IMR-90 (cell line): ENCODE data around the gene SAMD10.

ENCODE experiments used
- CEBPB ChIP-seq: IDR thresholded peaks from 2 replicates; pipeline ENCODE4 v1.6.1; 2012; ENCODE audit warnings: low read depth, low read length, improper control_type of control experiment
- FOS ChIP-seq: fragments of 150-350 bp; IDR thresholded peaks from 2 replicates; pipeline ENCODE4 v1.6.1; 2016; ENCODE audit warnings: low read depth, low read length
- MAZ ChIP-seq: IDR thresholded peaks from 2 replicates; pipeline ENCODE4 v1.6.1; 2012; ENCODE audit warnings: low read depth, mild to moderate bottlenecking, low read length, improper control_type of control experiment, moderate library complexity, borderline replicate concordance
- MXI1 ChIP-seq: IDR thresholded peaks from 2 replicates; pipeline ENCODE4 v1.6.1; 2012; ENCODE audit warnings: low read depth, mild to moderate bottlenecking, low read length, moderate library complexity, borderline replicate concordance
- NFE2L2 ChIP-seq: fragments of 150-350 bp; IDR thresholded peaks from 2 replicates; pipeline ENCODE4 v1.6.1; 2016; ENCODE audit warnings: low read depth, mild to moderate bottlenecking, low read length
- POLR2A ChIP-seq: IDR thresholded peaks from 2 replicates; pipeline ENCODE4 v1.6.1; 2012; ENCODE audit warnings: mild to moderate bottlenecking, low read depth, low read length
- RAD21 ChIP-seq: IDR thresholded peaks from 2 replicates; pipeline ENCODE4 v1.6.1; 2012; ENCODE audit warnings: low read length, improper control_type of control experiment
- RFX5 ChIP-seq: IDR thresholded peaks from 2 replicates; pipeline ENCODE4 v1.8.0; 2012; ENCODE audit warnings: low read depth, mild to moderate bottlenecking, low read length, moderate library complexity
- TF ChIP-seq, protein P1 (sequence below): conservative IDR thresholded peaks from 2 replicates; pipeline ENCODE4 v1.5.1; 2012; ENCODE audit warnings: mild to moderate bottlenecking, low read depth, low read length, improper control_type of control experiment
- TF ChIP-seq, protein P2 (sequence below): fragments of 150-350 bp; IDR thresholded peaks from 2 replicates; pipeline ENCODE4 v1.6.1; 2017; ENCODE audit warnings: mild to moderate bottlenecking, antibody characterized with exemption, low read length, low read depth

DNA sequence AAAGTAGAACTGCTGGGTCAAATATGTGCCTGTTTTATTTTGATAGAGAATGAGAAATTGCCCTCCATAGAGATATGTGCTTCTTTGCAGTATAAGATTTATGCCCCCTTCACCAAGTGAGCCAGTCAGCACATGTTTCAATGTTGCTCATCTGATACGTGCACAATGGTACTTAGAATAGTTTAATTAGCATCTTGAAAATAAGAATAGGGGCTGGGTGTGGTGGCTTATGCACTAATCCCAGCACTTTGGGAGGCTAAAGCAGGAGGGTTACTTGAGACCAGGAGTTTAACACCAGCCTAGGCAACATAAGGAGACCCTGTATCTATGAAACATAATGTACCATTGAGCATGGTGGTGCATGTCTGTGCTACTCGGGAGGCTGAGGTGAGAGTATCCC is 36.2 kb upstream of the SAMD10 start:
- TF ChIP-seq, protein P1, sequence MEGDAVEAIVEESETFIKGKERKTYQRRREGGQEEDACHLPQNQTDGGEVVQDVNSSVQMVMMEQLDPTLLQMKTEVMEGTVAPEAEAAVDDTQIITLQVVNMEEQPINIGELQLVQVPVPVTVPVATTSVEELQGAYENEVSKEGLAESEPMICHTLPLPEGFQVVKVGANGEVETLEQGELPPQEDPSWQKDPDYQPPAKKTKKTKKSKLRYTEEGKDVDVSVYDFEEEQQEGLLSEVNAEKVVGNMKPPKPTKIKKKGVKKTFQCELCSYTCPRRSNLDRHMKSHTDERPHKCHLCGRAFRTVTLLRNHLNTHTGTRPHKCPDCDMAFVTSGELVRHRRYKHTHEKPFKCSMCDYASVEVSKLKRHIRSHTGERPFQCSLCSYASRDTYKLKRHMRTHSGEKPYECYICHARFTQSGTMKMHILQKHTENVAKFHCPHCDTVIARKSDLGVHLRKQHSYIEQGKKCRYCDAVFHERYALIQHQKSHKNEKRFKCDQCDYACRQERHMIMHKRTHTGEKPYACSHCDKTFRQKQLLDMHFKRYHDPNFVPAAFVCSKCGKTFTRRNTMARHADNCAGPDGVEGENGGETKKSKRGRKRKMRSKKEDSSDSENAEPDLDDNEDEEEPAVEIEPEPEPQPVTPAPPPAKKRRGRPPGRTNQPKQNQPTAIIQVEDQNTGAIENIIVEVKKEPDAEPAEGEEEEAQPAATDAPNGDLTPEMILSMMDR: no peak
- TF ChIP-seq RFX5 (no peak), RAD21 (no peak), POLR2A (no peak), CEBPB (no peak), MAZ (no peak), MXI1 (no peak), NFE2L2 (no peak), FOS (no peak)
- TF ChIP-seq, protein P2, sequence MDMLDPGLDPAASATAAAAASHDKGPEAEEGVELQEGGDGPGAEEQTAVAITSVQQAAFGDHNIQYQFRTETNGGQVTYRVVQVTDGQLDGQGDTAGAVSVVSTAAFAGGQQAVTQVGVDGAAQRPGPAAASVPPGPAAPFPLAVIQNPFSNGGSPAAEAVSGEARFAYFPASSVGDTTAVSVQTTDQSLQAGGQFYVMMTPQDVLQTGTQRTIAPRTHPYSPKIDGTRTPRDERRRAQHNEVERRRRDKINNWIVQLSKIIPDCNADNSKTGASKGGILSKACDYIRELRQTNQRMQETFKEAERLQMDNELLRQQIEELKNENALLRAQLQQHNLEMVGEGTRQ: no peak
